Kasumi-1 (cell line): ENCODE data around the gene DRAP1.
A peak's percentile ranks its signal among the peaks of the same experiment; 100 is the strongest.
"Not testable (repeated sequence)": the region's sequence is repeated elsewhere in the genome, so short reads cannot be mapped to it uniquely, and the experiment has no call there.

Experiments
- DNase-seq, 2 experiments: peaks; one replicate each; lab custom pipeline; 2025; lab: John Stamatoyannopoulos, UW

DRAP1 gene

GRCh38 chr11:65931773-65932557, 12.7 kb downstream of the DRAP1 start:
- no peak for DNase-seq

- DNase-seq = peak; percentile 6
These were observed 13.3 kb downstream of the DRAP1 start for GRCh38 chr11:65932558-65932919.

- DNase-seq = no peak
These were observed 14.8 kb downstream of the DRAP1 start for GRCh38 chr11:65934014-65934413.

GRCh38 chr11:65937766-65938165, 18.5 kb downstream of the DRAP1 start:
- no peak for DNase-seq

- DNase-seq = peak; percentile 42 to 62
These were observed 22.6 kb downstream of the DRAP1 start for GRCh38 chr11:65941720-65942310.

GRCh38 chr11:65942531-65942930, 23.3 kb downstream of the DRAP1 start:
- no peak for DNase-seq

GRCh38 chr11:65944191-65944590, 25.0 kb downstream of the DRAP1 start:
- no peak for DNase-seq

- no peak for DNase-seq
These were observed 25.5 kb downstream of the DRAP1 start for GRCh38 chr11:65944767-65945166.

- DNase-seq = no peak
These were observed 26.2 kb downstream of the DRAP1 start, which contains the start of gene TSGA10IP for GRCh38 chr11:65945430-65945911. TSGA10IP (plus strand) TSS chr11:65945480; CDS start chr11:65945676, 196 bp downstream.

- no peak for DNase-seq
These were observed 26.8 kb downstream of the DRAP1 start for GRCh38 chr11:65945941-65946558.

- no peak for DNase-seq
These were observed 27.4 kb downstream of the DRAP1 start for GRCh38 chr11:65946655-65947054.

- no peak for DNase-seq
These were observed 27.9 kb downstream of the DRAP1 start for GRCh38 chr11:65947133-65947532.

- no peak for DNase-seq
These were observed 28.4 kb downstream of the DRAP1 start for GRCh38 chr11:65947603-65948125.

- not testable (repeated sequence) for DNase-seq
These were observed 31.5 kb downstream of the DRAP1 start for GRCh38 chr11:65950711-65951110.

GRCh38 chr11:65951641-65952040, 32.4 kb downstream of the DRAP1 start:
- not testable (repeated sequence) for DNase-seq

GRCh38 chr11:65952052-65952521, 32.9 kb downstream of the DRAP1 start:
- DNase-seq = no peak

GRCh38 chr11:65953471-65953870, 34.2 kb downstream of the DRAP1 start:
- DNase-seq = no peak

- no peak for DNase-seq
These were observed 35.5 kb downstream of the DRAP1 start for GRCh38 chr11:65954771-65955170.

GRCh38 chr11:65958291-65958690, 39.1 kb downstream of the DRAP1 start:
- no peak for DNase-seq

GRCh38 chr11:65958774-65959420, 39.7 kb downstream of the DRAP1 start:
- no peak for DNase-seq

- DNase-seq = no peak
These were observed 41.6 kb downstream of the DRAP1 start for GRCh38 chr11:65960824-65961266.
